ENCODE measurements around the gene C16orf90. TPM values are rescaled to one million over a fixed set of nuclear protein-coding genes. Genes with fewer than 3 reads are reported as not detected.
A peak's percentile ranks its signal among the peaks of the same experiment; 100 is the strongest.

The C16orf90 gene
- total and polyA plus RNA-seq, 2 experiments from 2014 or later: not detected

GRCh38 chr16:3454631-3455147, 40.6 kb downstream of the C16orf90 start:
- Histone ChIP-seq H3K4me2 (no peak overlapping the region), H3K9me3 (ENCODE audit: low read depth) (no peaks in the 10 kb centered on the region), H2AFZ (no peak overlapping the region), H3K36me3 (replicated peaks; ENCODE audit: insufficient read depth, low read depth) (no peaks in the 10 kb centered on the region), H4K20me1 (ENCODE audit: insufficient read depth, poor library complexity, severe bottlenecking) (peaks cover 6% of the 10 kb centered on the region), H3K4me3 (no peak overlapping the region), H3K27ac (no peak overlapping the region), H3K79me2 (peaks cover 18% of the 10 kb centered on the region), H3K4me1 (ENCODE audit: insufficient read depth) (peaks cover 5% of the 10 kb centered on the region), H3K27me3 (no peaks in the 10 kb centered on the region), H3K9me2 (replicated peaks; ENCODE audit: insufficient read depth) (no peaks in the 10 kb centered on the region)
- WGBS (ENCODE audit: low lambda C conversion rate, missing lambda C conversion rate): 94% methylated on average over 10 of the region's 10 CpGs
- TF ChIP-seq, protein P1, sequence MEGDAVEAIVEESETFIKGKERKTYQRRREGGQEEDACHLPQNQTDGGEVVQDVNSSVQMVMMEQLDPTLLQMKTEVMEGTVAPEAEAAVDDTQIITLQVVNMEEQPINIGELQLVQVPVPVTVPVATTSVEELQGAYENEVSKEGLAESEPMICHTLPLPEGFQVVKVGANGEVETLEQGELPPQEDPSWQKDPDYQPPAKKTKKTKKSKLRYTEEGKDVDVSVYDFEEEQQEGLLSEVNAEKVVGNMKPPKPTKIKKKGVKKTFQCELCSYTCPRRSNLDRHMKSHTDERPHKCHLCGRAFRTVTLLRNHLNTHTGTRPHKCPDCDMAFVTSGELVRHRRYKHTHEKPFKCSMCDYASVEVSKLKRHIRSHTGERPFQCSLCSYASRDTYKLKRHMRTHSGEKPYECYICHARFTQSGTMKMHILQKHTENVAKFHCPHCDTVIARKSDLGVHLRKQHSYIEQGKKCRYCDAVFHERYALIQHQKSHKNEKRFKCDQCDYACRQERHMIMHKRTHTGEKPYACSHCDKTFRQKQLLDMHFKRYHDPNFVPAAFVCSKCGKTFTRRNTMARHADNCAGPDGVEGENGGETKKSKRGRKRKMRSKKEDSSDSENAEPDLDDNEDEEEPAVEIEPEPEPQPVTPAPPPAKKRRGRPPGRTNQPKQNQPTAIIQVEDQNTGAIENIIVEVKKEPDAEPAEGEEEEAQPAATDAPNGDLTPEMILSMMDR (IDR thresholded peaks at IDR 0.05; ENCODE audit: poor library complexity): no peak
- no peak for TF ChIP-seq EZH2 (IDR thresholded peaks at IDR 0.05; ENCODE audit: borderline replicate concordance)
- TF ChIP-seq EZH2phosphoT487 (IDR thresholded peaks at IDR 0.05; ENCODE audit: low read depth, severe bottlenecking, unreplicated experiment): no peak
- no peak for DNase-seq (ENCODE audit: low spot score)

DNA sequence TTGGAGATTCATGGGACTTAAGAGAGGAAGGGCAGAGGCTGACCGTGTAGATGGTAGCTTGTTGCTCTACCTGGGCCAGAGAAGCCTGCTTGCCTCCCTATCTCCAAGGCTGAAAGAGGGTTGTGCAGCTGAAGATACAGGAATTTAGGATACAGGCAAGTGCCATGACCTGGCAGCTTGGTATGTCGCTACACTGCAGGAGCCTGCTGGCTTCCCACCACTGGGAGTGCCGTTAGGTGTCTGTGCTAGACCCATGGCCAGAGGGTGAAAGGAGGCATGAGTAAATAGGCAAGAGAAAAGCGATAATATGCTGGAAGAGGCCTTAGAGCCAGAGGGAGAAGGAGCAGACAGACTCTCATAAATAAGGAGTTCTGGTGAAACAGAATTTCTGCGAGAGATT, 41.2 kb downstream of the C16orf90 start:
- no peaks in the 10 kb centered on the region for H3K9me3 ChIP-seq (ENCODE audit: low read depth)
- H3K27ac ChIP-seq: no peak overlapping the region
- H3K4me3 ChIP-seq: no peak overlapping the region
- no peaks in the 10 kb centered on the region for H3K36me3 ChIP-seq (replicated peaks; ENCODE audit: insufficient read depth, low read depth)
- no peaks in the 10 kb centered on the region for H4K20me1 ChIP-seq (ENCODE audit: insufficient read depth, poor library complexity, severe bottlenecking)
- H3K79me2 ChIP-seq: peaks cover 13% of the 10 kb centered on the region
- H3K9me2 ChIP-seq (replicated peaks; ENCODE audit: insufficient read depth): no peaks in the 10 kb centered on the region
- TF ChIP-seq, protein P1 (IDR thresholded peaks at IDR 0.05; ENCODE audit: poor library complexity): no peak
- no peak for TF ChIP-seq EZH2phosphoT487 (IDR thresholded peaks at IDR 0.05; ENCODE audit: low read depth, severe bottlenecking, unreplicated experiment)
- no peak for DNase-seq (ENCODE audit: low spot score)
- WGBS (ENCODE audit: low lambda C conversion rate, missing lambda C conversion rate): 85% methylated on average over 5 of the region's 5 CpGs
- H3K4me2 ChIP-seq: no peak overlapping the region
- no peak overlapping the region for H2AFZ ChIP-seq
- peaks cover 5% of the 10 kb centered on the region for H3K4me1 ChIP-seq (ENCODE audit: insufficient read depth)
- no peaks in the 10 kb centered on the region for H3K27me3 ChIP-seq

DNA sequence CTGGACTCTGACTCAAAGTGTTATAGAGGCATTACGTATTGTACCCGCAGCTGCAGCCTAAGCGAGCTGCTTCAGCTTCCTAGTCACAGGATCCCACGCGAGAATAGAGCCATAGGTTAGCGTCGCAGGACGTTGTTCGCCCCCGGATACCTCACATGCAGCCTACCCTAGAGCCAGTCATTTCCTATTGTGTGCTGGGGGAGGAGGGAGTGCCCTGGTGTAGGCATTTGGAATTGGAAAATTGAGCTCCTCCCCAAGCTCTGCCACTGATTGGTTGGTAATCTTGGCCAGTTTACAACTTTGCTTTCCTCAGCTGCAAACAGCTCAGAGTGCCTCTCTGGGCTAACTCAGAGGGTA, 51.3 kb downstream of the C16orf90 start:
- H4K20me1 ChIP-seq (ENCODE audit: insufficient read depth, poor library complexity, severe bottlenecking): no peaks in the 10 kb centered on the region
- peak overlapping the region; percentile 77 for H3K4me2 ChIP-seq
- peaks cover 7% of the 10 kb centered on the region for H3K9me3 ChIP-seq (ENCODE audit: low read depth)
- H3K27ac ChIP-seq: peak overlapping the region; percentile 92
- TF ChIP-seq, protein P1 (IDR thresholded peaks at IDR 0.05; ENCODE audit: poor library complexity): no peak
- TF ChIP-seq EZH2phosphoT487 (IDR thresholded peaks at IDR 0.05; ENCODE audit: low read depth, severe bottlenecking, unreplicated experiment) (no peak), EZH2 (IDR thresholded peaks at IDR 0.05; ENCODE audit: borderline replicate concordance) (no peak)
- H3K9me2 ChIP-seq (replicated peaks; ENCODE audit: insufficient read depth): no peaks in the 10 kb centered on the region
- DNase-seq (ENCODE audit: low spot score): peak; percentile 63
- no peaks in the 10 kb centered on the region for H3K4me1 ChIP-seq (ENCODE audit: insufficient read depth)
- peak overlapping the region; percentile 39 for H3K4me3 ChIP-seq
- no peaks in the 10 kb centered on the region for H3K27me3 ChIP-seq
- WGBS (ENCODE audit: low lambda C conversion rate, missing lambda C conversion rate): 23% methylated on average over 10 of the region's 10 CpGs
- H3K79me2 ChIP-seq: peaks cover 51% of the 10 kb centered on the region
- H2AFZ ChIP-seq: no peak overlapping the region
- peaks cover 4% of the 10 kb centered on the region for H3K36me3 ChIP-seq (replicated peaks; ENCODE audit: insufficient read depth, low read depth)

Small RNA genes lying within 50 kb of the gene (microRNA-seq; reads per million reads assigned to microRNA genes)
- not detected for gene MIR6126

Small RNA genes lying within 50 kb of the gene (small RNA-seq; reads per million reads assigned to genes)
- not detected for gene MIR6126

Other genes starting within 250 kb of the C16orf90 start
- gene MEFV, start 238.9 kb downstream of the C16orf90 start, total RNA-seq: 0.13 TPM in 1 of 2 replicates, not detected in the other
- gene MEFV, start 238.9 kb downstream of the C16orf90 start, polyA plus RNA-seq: 0.55 TPM in 1 of 2 replicates, not detected in the other
- 39.7 and 47.5 TPM in 2 replicates for gene ZNF263, start 212.0 kb downstream of the C16orf90 start, total RNA-seq
- 25.0 and 33.2 TPM in 2 replicates for gene ZNF263, start 212.0 kb downstream of the C16orf90 start, polyA plus RNA-seq
- gene TIGD7, start 190.1 kb downstream of the C16orf90 start, total RNA-seq: 6.8 and 9.4 TPM in 2 replicates
- 5.1 and 9.7 TPM in 2 replicates for gene TIGD7, start 190.1 kb downstream of the C16orf90 start, polyA plus RNA-seq
- 21.9 and 25.9 TPM in 2 replicates for gene ZNF75A, start 190.0 kb downstream of the C16orf90 start, total RNA-seq
- 24.9 and 33.0 TPM in 2 replicates for gene ZNF75A, start 190.0 kb downstream of the C16orf90 start, polyA plus RNA-seq
- gene OR2C1, start 139.6 kb downstream of the C16orf90 start, total RNA-seq: not detected in 2 replicates
- 0.34 TPM in 1 of 2 replicates, not detected in the other for gene OR2C1, start 139.6 kb downstream of the C16orf90 start, polyA plus RNA-seq
- gene ZSCAN32, start 94.5 kb downstream of the C16orf90 start, total RNA-seq: 9.7 and 11.5 TPM in 2 replicates
- 5.3 and 6.5 TPM in 2 replicates for gene ZSCAN32, start 94.5 kb downstream of the C16orf90 start, polyA plus RNA-seq
- 8.0 TPM in 2 replicates for gene ZNF174, start 94.3 kb downstream of the C16orf90 start, total RNA-seq
- 12.3 and 13.5 TPM in 2 replicates for gene ZNF174, start 94.3 kb downstream of the C16orf90 start, polyA plus RNA-seq
- gene ZNF597, start 52.0 kb downstream of the C16orf90 start, total RNA-seq: 3.5 and 4.0 TPM in 2 replicates
- gene ZNF597, start 52.0 kb downstream of the C16orf90 start, polyA plus RNA-seq: 1.2 and 2.1 TPM in 2 replicates
- 34.6 and 47.2 TPM in 2 replicates for gene NAA60, start 51.8 kb downstream of the C16orf90 start, total RNA-seq
- gene NAA60, start 51.8 kb downstream of the C16orf90 start, polyA plus RNA-seq: 67.9 and 82.4 TPM in 2 replicates
- 14.7 and 18.5 TPM in 2 replicates for gene CLUAP1, start 5.5 kb upstream of the C16orf90 start, total RNA-seq
- 23.2 and 25.8 TPM in 2 replicates for gene CLUAP1, start 5.5 kb upstream of the C16orf90 start, polyA plus RNA-seq
- 0.10 TPM in 1 of 2 replicates, not detected in the other for gene NLRC3, start 81.9 kb upstream of the C16orf90 start, total RNA-seq
- 0.15 and 0.17 TPM in 2 replicates for gene NLRC3, start 81.9 kb upstream of the C16orf90 start, polyA plus RNA-seq
- gene SLX4, start 116.1 kb upstream of the C16orf90 start, total RNA-seq: 3.5 and 4.6 TPM in 2 replicates
- gene SLX4, start 116.1 kb upstream of the C16orf90 start, polyA plus RNA-seq: 1.9 and 3.4 TPM in 2 replicates
- 284 and 295 TPM in 2 replicates for gene DNASE1, start 159.2 kb upstream of the C16orf90 start, total RNA-seq
- gene DNASE1, start 159.2 kb upstream of the C16orf90 start, polyA plus RNA-seq: 332 and 337 TPM in 2 replicates
- gene TRAP1, start 222.0 kb upstream of the C16orf90 start, total RNA-seq: 62.3 and 70.8 TPM in 2 replicates
- gene TRAP1, start 222.0 kb upstream of the C16orf90 start, polyA plus RNA-seq: 79.8 and 80.5 TPM in 2 replicates